Neural cell (in vitro differentiated cells): ENCODE data around the gene PTPRG. TPM values are rescaled to one million over a fixed set of nuclear protein-coding genes. Genes with fewer than 3 reads are reported as not detected.

ENCODE experiments used
- H2AFZ ChIP-seq: fragments of 200-600, 300-800 bp; sonication (generic), shearing (Covaris generic); 2 replicates; pipeline ENCODE4 v1.6.0; 2014; ENCODE audit warnings: low read depth, mild to moderate bottlenecking, antibody characterized with exemption, low read length, moderate library complexity
- H3F3A ChIP-seq: fragments of 200-600 bp; shearing (Covaris generic); 2 replicates; pipeline ENCODE4 v1.6.1; 2016; ENCODE audit warnings: mild to moderate bottlenecking, moderate library complexity, mixed read lengths, antibody characterized with exemption, low read length; ENCODE audit not compliant: insufficient read depth, poor library complexity, severe bottlenecking
- H3K27ac ChIP-seq: fragments of 200-600, 300-800 bp; sonication (generic), shearing (Covaris generic); 2 replicates; pipeline ENCODE4 v1.5.1; 2014; ENCODE audit warnings: mild to moderate bottlenecking, low read length, moderate library complexity
- H3K27me3 ChIP-seq: fragments of 300-800, 200-600 bp; sonication (generic), shearing (Covaris generic); 2 replicates; pipeline ENCODE4 v1.6.0; 2014; ENCODE audit warnings: mild to moderate bottlenecking, low read depth, low read length, moderate library complexity; ENCODE audit not compliant: insufficient read depth
- H3K36me3 ChIP-seq: fragments of 300-800, 200-600 bp; sonication (generic), shearing (Covaris generic); 2 replicates; pipeline ENCODE4 v1.5.1; 2014; ENCODE audit warnings: mild to moderate bottlenecking, antibody characterized with exemption, low read length, moderate library complexity; ENCODE audit not compliant: insufficient read depth
- H3K4me2 ChIP-seq: fragments of 300-800, 200-600 bp; sonication (generic), shearing (Covaris generic); 2 replicates; pipeline ENCODE4 v1.6.0; 2014; ENCODE audit warnings: mild to moderate bottlenecking, low read length
- H3K4me3 ChIP-seq: fragments of 300-800, 200-600 bp; sonication (generic), shearing (Covaris generic); 2 replicates; pipeline ENCODE4 v1.5.1; 2014; ENCODE audit warnings: mild to moderate bottlenecking, low read length, moderate library complexity
- H3K79me2 ChIP-seq: fragments of 200-600 bp; shearing (Covaris generic); replicated peaks from 2 replicates; pipeline ENCODE4 v1.6.0; 2014; ENCODE audit warnings: mild to moderate bottlenecking, low read length, moderate library complexity; ENCODE audit not compliant: insufficient read depth
- H3K9ac ChIP-seq: fragments of 300-800, 200-600 bp; sonication (generic), shearing (Covaris generic); 2 replicates; pipeline ENCODE4 v1.6.1; 2016; ENCODE audit warnings: mild to moderate bottlenecking, low read length, mixed read lengths
- H3K9me2 ChIP-seq: fragments of 200-600 bp; shearing (Covaris generic); 2 replicates; pipeline ENCODE4 v1.6.1; 2016; ENCODE audit warnings: mild to moderate bottlenecking, low read length, mixed read lengths; ENCODE audit not compliant: insufficient read depth
- H3K9me3 ChIP-seq: fragments of 200-600, 300-800 bp; sonication (generic), shearing (Covaris generic); 2 replicates; pipeline ENCODE4 v1.6.1; 2016; ENCODE audit warnings: mild to moderate bottlenecking, mixed run types, low read length, moderate library complexity, mixed read lengths
- H4K20me1 ChIP-seq: fragments of 200-600 bp; shearing (Covaris generic); 2 replicates; pipeline ENCODE4 v1.6.1; 2016; ENCODE audit warnings: mild to moderate bottlenecking, mixed run types; ENCODE audit not compliant: insufficient read depth
- EP300 ChIP-seq: fragments of 450-650 bp; conservative IDR thresholded peaks from 2 replicates; pipeline ENCODE4 v1.6.1; 2014; ENCODE audit warnings: antibody characterized with exemption, mild to moderate bottlenecking, moderate library complexity; ENCODE audit not compliant: poor library complexity, severe bottlenecking
- EZH2 ChIP-seq: fragments of 200-600, 300-800 bp; shearing (Covaris generic), sonication (generic); IDR thresholded peaks from 2 replicates; pipeline ENCODE4 v1.6.1; 2014; ENCODE audit warnings: antibody characterized with exemption, low read length, borderline replicate concordance, mild to moderate bottlenecking; ENCODE audit not compliant: insufficient read depth, poor library complexity, severe bottlenecking
- MXI1 ChIP-seq: fragments of 450-650 bp; conservative IDR thresholded peaks from 2 replicates; pipeline ENCODE4 v1.6.1; 2014; ENCODE audit warnings: antibody characterized with exemption, mild to moderate bottlenecking; ENCODE audit not compliant: poor library complexity, severe bottlenecking
- POLR2AphosphoS5 ChIP-seq: IDR thresholded peaks from 2 replicates; pipeline ENCODE4 v1.6.1; 2012
- RAD21 ChIP-seq: fragments of 450-650 bp; conservative IDR thresholded peaks from 2 replicates; pipeline ENCODE4 v1.6.1; 2014; ENCODE audit warnings: antibody characterized with exemption, mild to moderate bottlenecking, moderate library complexity
- SMC3 ChIP-seq: fragments of 450-650 bp; conservative IDR thresholded peaks from 2 replicates; pipeline ENCODE4 v1.6.1; 2014; ENCODE audit warnings: antibody characterized with exemption, mild to moderate bottlenecking, moderate library complexity; ENCODE audit not compliant: poor library complexity
- TAF1 ChIP-seq: IDR thresholded peaks from 2 replicates; pipeline ENCODE4 v1.6.1; 2012; ENCODE audit warnings: low read depth
- polyA plus RNA-seq: library from polyadenylated mRNA; depleted of rRNA; stranded (reverse); fragments of >200 nt; gene quantifications from 2 replicates; pipeline ENCODE4 v1.2.3, GENCODE V29; 2014
- TF ChIP-seq, protein P1 (sequence below): IDR thresholded peaks from 2 replicates; pipeline ENCODE4 v1.6.1; 2012; ENCODE audit warnings: borderline replicate concordance
- TF ChIP-seq, protein P2 (sequence below): fragments of 450-650 bp; IDR thresholded peaks from 2 replicates; pipeline ENCODE4 v1.5.1; 2014; ENCODE audit warnings: antibody characterized with exemption, mild to moderate bottlenecking, moderate library complexity; ENCODE audit not compliant: poor library complexity, severe bottlenecking

Gene PTPRG
- polyA plus RNA-seq, 1 donor from 2014 or later = 33.1 TPM

DNA sequence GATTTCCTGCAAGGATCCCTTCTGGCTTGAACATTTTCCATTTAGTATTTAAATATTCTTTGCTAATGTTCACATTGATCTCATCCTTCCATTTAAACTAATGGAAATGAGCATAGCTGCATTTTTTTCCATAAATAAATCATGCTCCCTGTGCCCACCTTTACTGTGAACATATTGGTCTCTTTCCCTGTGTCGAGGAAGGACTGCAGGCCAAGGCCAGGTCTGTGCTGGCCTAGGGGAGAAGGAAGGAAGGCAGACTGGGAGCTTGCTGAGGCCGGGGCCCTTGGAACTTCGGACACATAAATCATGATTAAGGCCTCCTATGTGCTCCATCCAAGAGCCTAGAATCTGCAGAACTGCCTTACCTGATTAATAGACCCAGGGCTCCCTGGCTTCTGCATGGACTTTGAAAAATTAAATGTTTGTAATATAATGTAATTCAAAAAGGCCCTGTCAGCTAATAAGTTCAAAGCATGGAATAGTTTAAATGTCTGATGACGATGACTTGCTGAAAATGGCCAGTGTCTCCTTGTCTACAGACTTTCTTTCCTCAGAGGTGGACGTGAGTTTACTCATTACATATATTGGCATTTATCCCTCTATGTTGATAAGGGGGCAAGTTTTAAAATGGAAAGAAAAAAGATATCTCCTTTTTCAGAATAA is 636.1 kb downstream of the PTPRG start:
- Histone ChIP-seq H3K4me2 (no peak overlapping the region), H4K20me1 (no peaks in the 10 kb centered on the region), H3K27me3 (no peaks in the 10 kb centered on the region), H2AFZ (no peak overlapping the region), H3K9ac (no peak overlapping the region), H3K9me3 (no peaks in the 10 kb centered on the region), H3K4me3 (no peak overlapping the region), H3K36me3 (no peaks in the 10 kb centered on the region), H3F3A (no peaks in the 10 kb centered on the region), H3K79me2 (no peaks in the 10 kb centered on the region), H3K27ac (no peak overlapping the region), H3K9me2 (no peaks in the 10 kb centered on the region)
- TF ChIP-seq RAD21 (no peak), TAF1 (no peak), EZH2 (no peak), SMC3 (no peak), EP300 (no peak), POLR2AphosphoS5 (no peak), MXI1 (no peak)
- TF ChIP-seq, protein P1, sequence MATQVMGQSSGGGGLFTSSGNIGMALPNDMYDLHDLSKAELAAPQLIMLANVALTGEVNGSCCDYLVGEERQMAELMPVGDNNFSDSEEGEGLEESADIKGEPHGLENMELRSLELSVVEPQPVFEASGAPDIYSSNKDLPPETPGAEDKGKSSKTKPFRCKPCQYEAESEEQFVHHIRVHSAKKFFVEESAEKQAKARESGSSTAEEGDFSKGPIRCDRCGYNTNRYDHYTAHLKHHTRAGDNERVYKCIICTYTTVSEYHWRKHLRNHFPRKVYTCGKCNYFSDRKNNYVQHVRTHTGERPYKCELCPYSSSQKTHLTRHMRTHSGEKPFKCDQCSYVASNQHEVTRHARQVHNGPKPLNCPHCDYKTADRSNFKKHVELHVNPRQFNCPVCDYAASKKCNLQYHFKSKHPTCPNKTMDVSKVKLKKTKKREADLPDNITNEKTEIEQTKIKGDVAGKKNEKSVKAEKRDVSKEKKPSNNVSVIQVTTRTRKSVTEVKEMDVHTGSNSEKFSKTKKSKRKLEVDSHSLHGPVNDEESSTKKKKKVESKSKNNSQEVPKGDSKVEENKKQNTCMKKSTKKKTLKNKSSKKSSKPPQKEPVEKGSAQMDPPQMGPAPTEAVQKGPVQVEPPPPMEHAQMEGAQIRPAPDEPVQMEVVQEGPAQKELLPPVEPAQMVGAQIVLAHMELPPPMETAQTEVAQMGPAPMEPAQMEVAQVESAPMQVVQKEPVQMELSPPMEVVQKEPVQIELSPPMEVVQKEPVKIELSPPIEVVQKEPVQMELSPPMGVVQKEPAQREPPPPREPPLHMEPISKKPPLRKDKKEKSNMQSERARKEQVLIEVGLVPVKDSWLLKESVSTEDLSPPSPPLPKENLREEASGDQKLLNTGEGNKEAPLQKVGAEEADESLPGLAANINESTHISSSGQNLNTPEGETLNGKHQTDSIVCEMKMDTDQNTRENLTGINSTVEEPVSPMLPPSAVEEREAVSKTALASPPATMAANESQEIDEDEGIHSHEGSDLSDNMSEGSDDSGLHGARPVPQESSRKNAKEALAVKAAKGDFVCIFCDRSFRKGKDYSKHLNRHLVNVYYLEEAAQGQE = no peak
- TF ChIP-seq, protein P2, sequence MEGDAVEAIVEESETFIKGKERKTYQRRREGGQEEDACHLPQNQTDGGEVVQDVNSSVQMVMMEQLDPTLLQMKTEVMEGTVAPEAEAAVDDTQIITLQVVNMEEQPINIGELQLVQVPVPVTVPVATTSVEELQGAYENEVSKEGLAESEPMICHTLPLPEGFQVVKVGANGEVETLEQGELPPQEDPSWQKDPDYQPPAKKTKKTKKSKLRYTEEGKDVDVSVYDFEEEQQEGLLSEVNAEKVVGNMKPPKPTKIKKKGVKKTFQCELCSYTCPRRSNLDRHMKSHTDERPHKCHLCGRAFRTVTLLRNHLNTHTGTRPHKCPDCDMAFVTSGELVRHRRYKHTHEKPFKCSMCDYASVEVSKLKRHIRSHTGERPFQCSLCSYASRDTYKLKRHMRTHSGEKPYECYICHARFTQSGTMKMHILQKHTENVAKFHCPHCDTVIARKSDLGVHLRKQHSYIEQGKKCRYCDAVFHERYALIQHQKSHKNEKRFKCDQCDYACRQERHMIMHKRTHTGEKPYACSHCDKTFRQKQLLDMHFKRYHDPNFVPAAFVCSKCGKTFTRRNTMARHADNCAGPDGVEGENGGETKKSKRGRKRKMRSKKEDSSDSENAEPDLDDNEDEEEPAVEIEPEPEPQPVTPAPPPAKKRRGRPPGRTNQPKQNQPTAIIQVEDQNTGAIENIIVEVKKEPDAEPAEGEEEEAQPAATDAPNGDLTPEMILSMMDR = no peak

DNA sequence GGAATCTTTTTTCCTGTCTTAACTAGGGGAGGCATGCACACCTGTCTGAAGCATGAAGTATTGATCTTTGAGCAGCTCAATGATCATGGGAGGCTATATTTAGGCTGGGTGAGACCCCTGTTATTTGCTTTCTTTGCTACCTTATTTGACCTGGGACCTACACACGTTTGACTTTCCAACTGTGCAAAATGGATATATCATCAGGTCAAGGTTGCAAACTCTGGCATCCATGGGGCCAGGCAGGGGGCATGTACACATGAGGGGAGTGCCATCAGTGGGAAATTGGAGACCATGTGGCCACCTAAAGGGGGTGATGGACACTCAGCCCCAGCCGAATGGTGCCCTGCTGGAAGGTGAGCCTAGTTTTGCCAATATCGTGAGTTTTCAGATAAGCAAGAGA is 637.8 kb downstream of the PTPRG start:
- Histone ChIP-seq H3K27me3 (no peaks in the 10 kb centered on the region), H3K4me3 (no peak overlapping the region), H3K36me3 (no peaks in the 10 kb centered on the region), H3K9ac (no peak overlapping the region), H3K9me3 (no peaks in the 10 kb centered on the region), H3K27ac (no peak overlapping the region), H2AFZ (no peak overlapping the region), H3K4me2 (no peak overlapping the region), H3K9me2 (no peaks in the 10 kb centered on the region), H4K20me1 (no peaks in the 10 kb centered on the region), H3K79me2 (no peaks in the 10 kb centered on the region), H3F3A (no peaks in the 10 kb centered on the region)
- no peak for TF ChIP-seq RAD21
- no peak for TF ChIP-seq TAF1
- TF ChIP-seq MXI1 = no peak
- no peak for TF ChIP-seq EP300
- TF ChIP-seq, protein P1 = no peak
- no peak for TF ChIP-seq SMC3
- no peak for TF ChIP-seq EZH2
- TF ChIP-seq POLR2AphosphoS5 = no peak
- TF ChIP-seq, protein P2 = no peak
